Liver (tissue), 3 donors: ENCODE measurements around the gene LRRFIP2.

Experiments
- EGR1 ChIP-seq, 2 donors: IDR thresholded peaks; 2 replicates each; pipeline ENCODE4 v1.6.1; 2016 to 2018; ENCODE audit warnings: antibody characterized with exemption in 2 of 2, low read depth in 2 of 2
- FOXA1 ChIP-seq: IDR thresholded peaks from 2 replicates; pipeline ENCODE4 v1.6.1; 2016; ENCODE audit warnings: antibody characterized with exemption
- GABPA ChIP-seq, 2 donors: IDR thresholded peaks in 1 of 2; conservative IDR thresholded peaks in 1 of 2; 2 replicates each; pipeline ENCODE4 v1.6.1; 2016; ENCODE audit warnings: antibody characterized with exemption in 2 of 2, mild to moderate bottlenecking in 1 of 2, moderate library complexity in 1 of 2
- JUND ChIP-seq, 2 donors: IDR thresholded peaks; 2 replicates each; pipeline ENCODE4 v1.6.1; 2016; ENCODE audit warnings: antibody characterized with exemption in 2 of 2
- RAD21 ChIP-seq, 2 donors: IDR thresholded peaks; 2 replicates each; pipeline ENCODE4 v1.6.1; 2016; ENCODE audit warnings: antibody characterized with exemption in 2 of 2, mild to moderate bottlenecking in 2 of 2
- TAF1 ChIP-seq: conservative IDR thresholded peaks from 2 replicates; pipeline ENCODE4 v1.6.1; 2016; ENCODE audit warnings: antibody characterized with exemption, mild to moderate bottlenecking
- YY1 ChIP-seq: IDR thresholded peaks from 2 replicates; pipeline ENCODE4 v1.6.1; 2016; ENCODE audit warnings: antibody characterized with exemption, mild to moderate bottlenecking
- TF ChIP-seq, protein P1 (sequence below): IDR thresholded peaks from 2 replicates; pipeline ENCODE4 v1.6.1; 2016; ENCODE audit warnings: antibody characterized with exemption, mild to moderate bottlenecking
- TF ChIP-seq, protein P2 (sequence below): fragments of 150-350 bp; IDR thresholded peaks from 2 replicates; pipeline ENCODE4 v1.5.1; 2017; ENCODE audit warnings: improper control_type of control experiment, low read depth, low read length; ENCODE audit not compliant: missing input control
- TF ChIP-seq, protein P3 (sequence below): IDR thresholded peaks from 2 replicates; pipeline ENCODE4 v1.6.1; 2016; ENCODE audit warnings: antibody characterized with exemption
- donor health status: healthy.
- donor health status: healthy.

DNA sequence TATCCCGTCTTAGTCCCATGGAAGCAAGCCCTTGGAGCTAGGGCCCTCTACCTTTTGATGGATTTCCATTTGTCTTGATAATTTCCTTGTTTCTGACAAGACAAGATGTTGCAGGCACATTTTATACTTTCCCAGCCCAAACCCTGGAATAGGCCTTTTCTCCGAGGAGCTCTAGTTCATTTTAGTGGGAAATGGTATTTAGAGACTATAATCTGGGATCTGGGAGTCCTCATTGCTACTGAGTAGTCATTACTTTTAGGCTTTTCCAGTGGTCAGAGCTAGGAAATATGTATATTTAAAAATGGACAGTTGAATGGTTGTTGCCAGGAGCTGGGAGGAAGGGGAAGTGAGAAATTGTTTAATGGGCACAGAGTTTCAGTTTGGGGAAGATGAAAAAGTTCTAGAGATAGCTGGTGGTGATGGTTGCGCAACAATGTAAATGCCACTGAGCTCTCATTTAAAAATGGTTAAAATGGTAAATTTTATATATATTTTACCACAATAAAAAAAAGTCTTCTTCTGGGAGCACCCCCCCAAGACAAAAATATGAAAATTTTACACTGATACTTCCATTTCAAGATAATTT lies 149.5 kb downstream of the LRRFIP2 start:
- no peak for TF ChIP-seq TAF1
- TF ChIP-seq JUND (IDR thresholded peaks at IDR 0.05): no peak
- TF ChIP-seq, protein P1, sequence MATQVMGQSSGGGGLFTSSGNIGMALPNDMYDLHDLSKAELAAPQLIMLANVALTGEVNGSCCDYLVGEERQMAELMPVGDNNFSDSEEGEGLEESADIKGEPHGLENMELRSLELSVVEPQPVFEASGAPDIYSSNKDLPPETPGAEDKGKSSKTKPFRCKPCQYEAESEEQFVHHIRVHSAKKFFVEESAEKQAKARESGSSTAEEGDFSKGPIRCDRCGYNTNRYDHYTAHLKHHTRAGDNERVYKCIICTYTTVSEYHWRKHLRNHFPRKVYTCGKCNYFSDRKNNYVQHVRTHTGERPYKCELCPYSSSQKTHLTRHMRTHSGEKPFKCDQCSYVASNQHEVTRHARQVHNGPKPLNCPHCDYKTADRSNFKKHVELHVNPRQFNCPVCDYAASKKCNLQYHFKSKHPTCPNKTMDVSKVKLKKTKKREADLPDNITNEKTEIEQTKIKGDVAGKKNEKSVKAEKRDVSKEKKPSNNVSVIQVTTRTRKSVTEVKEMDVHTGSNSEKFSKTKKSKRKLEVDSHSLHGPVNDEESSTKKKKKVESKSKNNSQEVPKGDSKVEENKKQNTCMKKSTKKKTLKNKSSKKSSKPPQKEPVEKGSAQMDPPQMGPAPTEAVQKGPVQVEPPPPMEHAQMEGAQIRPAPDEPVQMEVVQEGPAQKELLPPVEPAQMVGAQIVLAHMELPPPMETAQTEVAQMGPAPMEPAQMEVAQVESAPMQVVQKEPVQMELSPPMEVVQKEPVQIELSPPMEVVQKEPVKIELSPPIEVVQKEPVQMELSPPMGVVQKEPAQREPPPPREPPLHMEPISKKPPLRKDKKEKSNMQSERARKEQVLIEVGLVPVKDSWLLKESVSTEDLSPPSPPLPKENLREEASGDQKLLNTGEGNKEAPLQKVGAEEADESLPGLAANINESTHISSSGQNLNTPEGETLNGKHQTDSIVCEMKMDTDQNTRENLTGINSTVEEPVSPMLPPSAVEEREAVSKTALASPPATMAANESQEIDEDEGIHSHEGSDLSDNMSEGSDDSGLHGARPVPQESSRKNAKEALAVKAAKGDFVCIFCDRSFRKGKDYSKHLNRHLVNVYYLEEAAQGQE: no peak
- TF ChIP-seq, protein P2, sequence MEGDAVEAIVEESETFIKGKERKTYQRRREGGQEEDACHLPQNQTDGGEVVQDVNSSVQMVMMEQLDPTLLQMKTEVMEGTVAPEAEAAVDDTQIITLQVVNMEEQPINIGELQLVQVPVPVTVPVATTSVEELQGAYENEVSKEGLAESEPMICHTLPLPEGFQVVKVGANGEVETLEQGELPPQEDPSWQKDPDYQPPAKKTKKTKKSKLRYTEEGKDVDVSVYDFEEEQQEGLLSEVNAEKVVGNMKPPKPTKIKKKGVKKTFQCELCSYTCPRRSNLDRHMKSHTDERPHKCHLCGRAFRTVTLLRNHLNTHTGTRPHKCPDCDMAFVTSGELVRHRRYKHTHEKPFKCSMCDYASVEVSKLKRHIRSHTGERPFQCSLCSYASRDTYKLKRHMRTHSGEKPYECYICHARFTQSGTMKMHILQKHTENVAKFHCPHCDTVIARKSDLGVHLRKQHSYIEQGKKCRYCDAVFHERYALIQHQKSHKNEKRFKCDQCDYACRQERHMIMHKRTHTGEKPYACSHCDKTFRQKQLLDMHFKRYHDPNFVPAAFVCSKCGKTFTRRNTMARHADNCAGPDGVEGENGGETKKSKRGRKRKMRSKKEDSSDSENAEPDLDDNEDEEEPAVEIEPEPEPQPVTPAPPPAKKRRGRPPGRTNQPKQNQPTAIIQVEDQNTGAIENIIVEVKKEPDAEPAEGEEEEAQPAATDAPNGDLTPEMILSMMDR: no peak
- TF ChIP-seq, protein P3, sequence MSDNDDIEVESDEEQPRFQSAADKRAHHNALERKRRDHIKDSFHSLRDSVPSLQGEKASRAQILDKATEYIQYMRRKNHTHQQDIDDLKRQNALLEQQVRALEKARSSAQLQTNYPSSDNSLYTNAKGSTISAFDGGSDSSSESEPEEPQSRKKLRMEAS: no peak
- no peak for TF ChIP-seq EGR1 (IDR thresholded peaks at IDR 0.05; ENCODE audit: low read depth in 2 of 2)
- no peak for TF ChIP-seq FOXA1
- TF ChIP-seq GABPA (IDR thresholded peaks at IDR 0.05 in 1 of 2, conservative IDR thresholded peaks at IDR 0.05 in 1 of 2): no peak
- no peak for TF ChIP-seq YY1
- no peak for TF ChIP-seq RAD21 (IDR thresholded peaks at IDR 0.05)
